SIG-M5 treated with dmso at 0.1 percent for 504 hours (cell line): ENCODE measurements around the gene MAP7D3.
"Not testable (repeated sequence)": the region's sequence is repeated elsewhere in the genome, so short reads cannot be mapped to it uniquely, and the experiment has no call there.

Experiments used
- DNase-seq: peaks from one replicate; lab custom pipeline; 2025; ENCODE audit not compliant: unreplicated experiment; lab: John Stamatoyannopoulos, UW

The MAP7D3 gene

GRCh38 chrX:136186023-136186413 is 65.2 kb downstream of the MAP7D3 start:
- DNase-seq = no peak

- DNase-seq = no peak
These were observed 65.7 kb downstream of the MAP7D3 start for GRCh38 chrX:136185401-136186022.

GRCh38 chrX:136183917-136184316 is 67.3 kb downstream of the MAP7D3 start:
- no peak for DNase-seq

GRCh38 chrX:136183172-136183571 is 68.0 kb downstream of the MAP7D3 start:
- DNase-seq = no peak

GRCh38 chrX:136182414-136182813 is 68.8 kb downstream of the MAP7D3 start:
- DNase-seq = no peak

GRCh38 chrX:136179133-136179532 is 72.1 kb downstream of the MAP7D3 start:
- DNase-seq = no peak

GRCh38 chrX:136176399-136176825 is 74.8 kb downstream of the MAP7D3 start:
- no peak for DNase-seq

- no peak for DNase-seq
These were observed 79.8 kb downstream of the MAP7D3 start for GRCh38 chrX:136171420-136171819.

- DNase-seq = no peak
These were observed 80.9 kb downstream of the MAP7D3 start for GRCh38 chrX:136170139-136170800.

GRCh38 chrX:136168929-136169735 is 82.1 kb downstream of the MAP7D3 start:
- no peak for DNase-seq

- DNase-seq = not testable (repeated sequence)
These were observed 83.2 kb downstream of the MAP7D3 start for GRCh38 chrX:136167989-136168388.

- no peak for DNase-seq
These were observed 84.9 kb downstream of the MAP7D3 start for GRCh38 chrX:136166221-136166855.

GRCh38 chrX:136165406-136165805 is 85.8 kb downstream of the MAP7D3 start:
- DNase-seq = no peak

- DNase-seq = no peak
These were observed 87.5 kb downstream of the MAP7D3 start for GRCh38 chrX:136163689-136164088.
